K562 treated with DMSO at 1 percent for 48 hours (cell line): ENCODE data around the gene FAM149A. TPM values are rescaled to one million over a fixed set of nuclear protein-coding genes. Genes with fewer than 3 reads are reported as not detected.

Experiments used
- total RNA-seq: library from RNA; unstranded; fragments of 300-600 nt; gene quantifications from 2 replicates; pipeline ENCODE4 v1.2.3, GENCODE V29; 2022; ENCODE audit warnings: low replicate concordance; ENCODE audit errors: extremely low read depth

The FAM149A gene
- total RNA-seq, result not detected in 2 replicates

GRCh38 chr4:186104114-186104889, at the start of gene FAM149A:
Gene FAM149A, plus strand, starts transcription at chr4:186104704.

GRCh38 chr4:186068581-186069348, 35.7 kb upstream of the FAM149A start, which contains the start of gene TLR3:
Gene TLR3, plus strand, starts transcription at chr4:186069156. Its CDS starts 7,464 bp downstream, at chr4:186076620.

GRCh38 chr4:186191200-186192065, 86.9 kb downstream of the FAM149A start, which contains the start of gene CYP4V2:
Gene CYP4V2, plus strand, starts transcription at chr4:186191567. Its CDS starts 257 bp downstream, at chr4:186191824.

Other genes with a start within 250 kb of the FAM149A start
- gene TLR3, start 35.5 kb upstream of the FAM149A start, total RNA-seq, result not detected in 2 replicates
- not detected in 2 replicates for gene CYP4V2, start 86.9 kb downstream of the FAM149A start, total RNA-seq
- gene KLKB1, start 122.8 kb downstream of the FAM149A start, total RNA-seq, result not detected in 2 replicates
- not detected in 2 replicates for gene F11, start 161.5 kb downstream of the FAM149A start, total RNA-seq